K562 (cell line): ENCODE results near the gene C17orf50. TPM values are rescaled to one million over a fixed set of nuclear protein-coding genes. Genes with fewer than 3 reads are reported as not detected.

Source experiments
- DNMT1 ChIP-seq: fragments of 450-650 bp; IDR thresholded peaks from 2 replicates; pipeline ENCODE4 v1.6.1; 2016; ENCODE audit warnings: antibody characterized with exemption, mild to moderate bottlenecking
- E2F6 ChIP-seq, 2 experiments: IDR thresholded peaks; 2 replicates each; pipeline ENCODE4 v1.6.1; 2011; ENCODE audit warnings: borderline replicate concordance in 1 of 2, control low read depth in 1 of 2, low read depth in 1 of 2, low read length in 1 of 2, mild to moderate bottlenecking in 1 of 2, mixed read lengths in 1 of 2, moderate library complexity in 1 of 2; ENCODE audit not compliant: insufficient read depth in 1 of 2, insufficient read length in 1 of 2, poor library complexity in 1 of 2, severe bottlenecking in 1 of 2; ENCODE audit errors: extremely low read depth in 1 of 2
- FOXJ3 ChIP-seq: sonication (generic); formaldehyde crosslinking; IDR thresholded peaks from 2 replicates; pipeline ENCODE4 v1.4.0; 2020; ENCODE audit warnings: mild to moderate bottlenecking, missing genetic modification reagents
- GTF3C2 ChIP-seq: IDR thresholded peaks from 3 replicates; pipeline ENCODE4 v1.6.1; 2011; ENCODE audit warnings: borderline replicate concordance, mild to moderate bottlenecking, moderate library complexity; ENCODE audit not compliant: insufficient read length; ENCODE audit errors: extremely low read depth
- XRCC3 ChIP-seq: fragments of 450-650 bp; IDR thresholded peaks from 2 replicates; pipeline ENCODE4 v1.6.1; 2017; ENCODE audit warnings: mild to moderate bottlenecking, moderate library complexity
- ZBTB33 ChIP-seq: sonication (generic); formaldehyde crosslinking; IDR thresholded peaks from 2 replicates; pipeline ENCODE4 v1.8.1; 2023; ENCODE audit warnings: mild to moderate bottlenecking, missing genetic modification reagents
- ZBTB9 ChIP-seq: fragments of 450-650 bp; formaldehyde crosslinking; IDR thresholded peaks from 2 replicates; pipeline ENCODE4 v1.4.0; 2020; ENCODE audit warnings: mild to moderate bottlenecking, moderate library complexity
- ZMIZ1 ChIP-seq, 2 experiments: fragments of 150-350 bp in 1 of 2; IDR thresholded peaks; 2 replicates each; pipeline ENCODE4 v1.6.1; 2012 to 2016; ENCODE audit warnings: low read depth in 2 of 2, low read length in 2 of 2, mild to moderate bottlenecking in 1 of 2, moderate library complexity in 1 of 2
- ZNF174 ChIP-seq: fragments of 250-450 bp; sonication (Bioruptor Pico); IDR thresholded peaks from 2 replicates; pipeline ENCODE4 v1.4.0; 2020; ENCODE audit warnings: mild to moderate bottlenecking
- ZNF639 ChIP-seq, 2 experiments: fragments of 200-800 bp in 1 of 2; sonication (Bioruptor generic) in 1 of 2; sonication (generic) in 1 of 2; formaldehyde crosslinking in 1 of 2; IDR thresholded peaks in 1 of 2; conservative IDR thresholded peaks in 1 of 2; 2 replicates each; pipeline versions ENCODE4 v1.5.0 to v1.6.1; 2016 to 2020; ENCODE audit warnings: missing compliant biosample characterization in 1 of 2, missing genetic modification characterization in 1 of 2, missing genetic modification reagents in 1 of 2
- ZNF766 ChIP-seq: fragments of 200-800 bp; sonication (Bioruptor generic); conservative IDR thresholded peaks from 2 replicates; pipeline ENCODE4 v1.6.1; 2016; ENCODE audit warnings: missing genetic modification characterization, missing compliant biosample characterization
- polyA plus RNA-seq, 8 experiments: library from polyadenylated mRNA; depleted of rRNA in 4 of 8; stranded (reverse) in 5 of 8; unstranded in 3 of 8; fragments of >200 nt; fragmentation: Nextera tagmentation in 2 of 8; fragmentation: Illumina TruSeq in 1 of 8; extraction: Ambion mirVana in 2 of 8; extraction: Trizol in 1 of 8; gene quantifications; 2 replicates each; pipeline versions ENCODE4 v1.2.1 to v1.2.3, GENCODE V29; 2011 to 2014; ENCODE audit warnings: inconsistent platforms in 1 of 8, missing spikeins in 1 of 8
- total RNA-seq, 7 experiments: library from RNA; depleted of rRNA in 6 of 7; stranded (reverse); fragments of >200 nt in 6 of 7; fragmentation: Illumina TruSeq in 2 of 7; extraction: Trizol in 2 of 7; gene quantifications; 2 replicates each; pipeline versions ENCODE4 v1.2.1 to v1.2.3, GENCODE V29; 2011 to 2021; ENCODE audit warnings: low replicate concordance in 1 of 7

Gene C17orf50
- total and polyA plus RNA-seq, 9 of the 15 experiments (the other 6 are each of a cell fraction or from before 2014, with no cell fraction given): not detected

- TF ChIP-seq ZMIZ1 (IDR thresholded peaks at IDR 0.05; ENCODE audit: low read depth in 2 of 2, low read length in 2 of 2) (peak in 1 of 2 experiments; percentile 13; a peak in 1 of 4 replicates), ZNF766 (no peak), XRCC3 (no peak), ZBTB33 (CRISPR knock-in tag) (peak; percentile 12; the same call in 1 of the 2 replicates), ZNF174 (no peak), FOXJ3 (no peak), ZNF639 (CRISPR knock-in tag; conservative IDR thresholded peaks at IDR 0.05 in 1 of 2, IDR thresholded peaks at IDR 0.05 in 1 of 2) (peak in 1 of 2 experiments; percentile 69; a peak in 2 of 4 replicates), ZBTB9 (CRISPR knock-in tag) (peak; percentile 71; the same call in 1 of the 2 replicates), GTF3C2 (no peak), DNMT1 (no peak), E2F6 (IDR thresholded peaks at IDR 0.05; ENCODE audit: borderline replicate concordance in 1 of 2, extremely low read depth in 1 of 2, insufficient read depth in 1 of 2, insufficient read length in 1 of 2, low read depth in 1 of 2, low read length in 1 of 2, poor library complexity in 1 of 2, severe bottlenecking in 1 of 2) (peak; percentile 57 to 87)
These were observed 48.5 kb downstream of the C17orf50 start, which contains the start of gene TAF15 (continued) for GRCh38 chr17:35808962-35809854.
